Esophagus muscularis mucosa (tissue), 4 donors: Measurements from ENCODE around the gene FAM229A.

Source experiments
- EP300 ChIP-seq: sonication (generic); formaldehyde crosslinking; IDR thresholded peaks from one replicate; pipeline ENCODE4 v1.6.1; 2017; ENCODE audit warnings: antibody characterized with exemption
- POLR2A ChIP-seq: fragments of 450-650 bp; IDR thresholded peaks from one replicate; pipeline ENCODE4 v1.6.1; 2017; ENCODE audit warnings: antibody characterized with exemption, moderate library complexity, mild to moderate bottlenecking, low read depth
- POLR2AphosphoS5 ChIP-seq, 2 donors: sonication (generic); formaldehyde crosslinking; IDR thresholded peaks; one replicate each; pipeline ENCODE4 v1.6.1; 2017; ENCODE audit warnings: antibody characterized with exemption in 2 of 2
- TF ChIP-seq, protein P1 (sequence below), 3 experiments: fragments of 200-600 bp in 2 of 3; fragments of 450-650 bp in 1 of 3; sonication (generic) in 2 of 3; IDR thresholded peaks; one replicate each; pipeline ENCODE4 v1.5.1; 2017 to 2019; ENCODE audit warnings: antibody characterized with exemption in 3 of 3, mild to moderate bottlenecking in 2 of 3, moderate library complexity in 1 of 3

DNA sequence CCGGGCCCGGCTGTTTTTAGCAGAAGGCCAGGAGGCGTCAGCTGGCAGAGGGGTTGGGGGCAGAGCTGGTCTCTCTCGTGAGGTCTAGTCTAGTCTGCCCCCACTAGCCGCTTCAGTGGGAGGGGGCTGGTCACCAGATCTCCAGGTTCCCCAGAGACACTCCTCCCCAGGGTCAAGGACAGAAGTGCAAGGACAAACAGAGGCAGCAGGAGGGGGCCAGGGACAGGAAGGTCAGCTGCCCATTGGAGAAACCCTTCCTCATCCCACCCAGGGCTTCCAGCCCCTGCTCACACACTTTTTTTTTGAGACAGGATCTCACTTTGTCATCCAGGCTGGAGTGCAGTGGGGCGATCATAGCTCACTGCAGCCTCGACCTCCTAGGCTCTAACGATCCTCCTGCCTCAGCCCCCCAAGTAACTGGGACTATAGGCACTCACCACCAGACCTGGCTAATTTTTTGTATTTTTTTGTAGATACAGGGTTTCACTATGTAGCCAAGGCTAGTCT is 10.0 kb downstream of the FAM229A start:
- TF ChIP-seq POLR2A (no peak), POLR2AphosphoS5 (IDR thresholded peaks at IDR 0.05) (no peak), EP300 (no peak)
- TF ChIP-seq, protein P1, sequence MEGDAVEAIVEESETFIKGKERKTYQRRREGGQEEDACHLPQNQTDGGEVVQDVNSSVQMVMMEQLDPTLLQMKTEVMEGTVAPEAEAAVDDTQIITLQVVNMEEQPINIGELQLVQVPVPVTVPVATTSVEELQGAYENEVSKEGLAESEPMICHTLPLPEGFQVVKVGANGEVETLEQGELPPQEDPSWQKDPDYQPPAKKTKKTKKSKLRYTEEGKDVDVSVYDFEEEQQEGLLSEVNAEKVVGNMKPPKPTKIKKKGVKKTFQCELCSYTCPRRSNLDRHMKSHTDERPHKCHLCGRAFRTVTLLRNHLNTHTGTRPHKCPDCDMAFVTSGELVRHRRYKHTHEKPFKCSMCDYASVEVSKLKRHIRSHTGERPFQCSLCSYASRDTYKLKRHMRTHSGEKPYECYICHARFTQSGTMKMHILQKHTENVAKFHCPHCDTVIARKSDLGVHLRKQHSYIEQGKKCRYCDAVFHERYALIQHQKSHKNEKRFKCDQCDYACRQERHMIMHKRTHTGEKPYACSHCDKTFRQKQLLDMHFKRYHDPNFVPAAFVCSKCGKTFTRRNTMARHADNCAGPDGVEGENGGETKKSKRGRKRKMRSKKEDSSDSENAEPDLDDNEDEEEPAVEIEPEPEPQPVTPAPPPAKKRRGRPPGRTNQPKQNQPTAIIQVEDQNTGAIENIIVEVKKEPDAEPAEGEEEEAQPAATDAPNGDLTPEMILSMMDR (IDR thresholded peaks at IDR 0.05) = no peak
